ENCODE data around the gene HS1BP3. TPM values are rescaled to one million over a fixed set of nuclear protein-coding genes. Genes with fewer than 3 reads are reported as not detected.

Gene HS1BP3
- total and polyA plus RNA-seq, 2 donors (not counting 3 experiments of a cell fraction or from before 2014, with no cell fraction given) = 27.4 to 33.1 TPM

GRCh38 chr2:20648206-20648605 lies 2.7 kb downstream of the HS1BP3 start:
- Histone ChIP-seq H3K4me3 (replicated peaks in 1 of 3; ENCODE audit: insufficient read depth in 1 of 3, low read depth in 1 of 3, low read length in 3 of 3) (no peak overlapping the region), H4K20me1 (replicated peaks; ENCODE audit: control insufficient read depth, extremely low read depth, insufficient read depth, low read length) (no peaks in the 10 kb centered on the region), H3K27me3 (ENCODE audit: control insufficient read depth in 2 of 2, insufficient read depth in 2 of 2, low read length in 2 of 2) (no peaks in the 10 kb centered on the region), H3K27ac (ENCODE audit: insufficient read depth, low read depth, low read length) (no peak overlapping the region), H2AFZ (ENCODE audit: low read depth, low read length) (no peak overlapping the region), H3K36me3 (ENCODE audit: control insufficient read depth in 2 of 2, extremely low read depth in 1 of 2, insufficient read depth in 2 of 2, low read length in 2 of 2) (peaks cover 0 to 13% of the 10 kb centered on the region in 2 experiments), H3K79me2 (ENCODE audit: control insufficient read depth, insufficient read depth, low read length) (no peaks in the 10 kb centered on the region), H3K4me1 (ENCODE audit: control insufficient read depth, extremely low read depth, insufficient read depth, low read length) (peaks cover 10% of the 10 kb centered on the region), H3K9me3 (replicated peaks; ENCODE audit: control insufficient read depth, insufficient read depth, low read length) (no peaks in the 10 kb centered on the region), H3K4me2 (ENCODE audit: insufficient read depth, low read length) (no peak overlapping the region), H3K9ac (replicated peaks; ENCODE audit: extremely low read depth, insufficient read depth, low read length) (no peak overlapping the region), H3K9me1 (replicated peaks; ENCODE audit: control insufficient read depth, extremely low read depth, insufficient read depth, low read length) (no peaks in the 10 kb centered on the region)
- FAIRE-seq = no peak
- POLR2A ChIA-PET = interaction anchor here (0.6 to 1.3 kb wide), 2 partner anchors 201 to 1709 kb away, joined by 5 read pairs; partner anchors contain the start of gene RHOB
- dilution Hi-C loops (cut with MboI; ENCODE audit: extremely low pct_ligation_motif_present, low sequenced_read_pairs) (no loop called here), intact Hi-C loops (cut with micrococcal nuclease) (no loop called here)
- CTCF ChIA-PET = interaction anchor here (1.0 to 1.4 kb wide), 5 partner anchors 12 to 269 kb away, joined by 3 to 4 read pairs (median 3); no protein-coding TSS in a partner anchor
- DNase-seq (ENCODE audit: low read depth, low spot score) = no peak
- TF ChIP-seq MAX (IDR thresholded peaks at IDR 0.05; ENCODE audit: insufficient read depth, insufficient read length) = no peak
- TF ChIP-seq CTCF (IDR thresholded peaks at IDR 0.05; ENCODE audit: extremely low read depth in 1 of 2, insufficient read depth in 1 of 2, low read depth in 1 of 2, low read length in 2 of 2) = no peak
- no peak for TF ChIP-seq EZH2 (IDR thresholded peaks at IDR 0.05; ENCODE audit: borderline replicate concordance, low read depth, low read length, severe bottlenecking)
- no peak for TF ChIP-seq POLR2A (IDR thresholded peaks at IDR 0.05; ENCODE audit: low read depth, low read length)
- TF ChIP-seq JUN (IDR thresholded peaks at IDR 0.05; ENCODE audit: borderline replicate concordance, insufficient read depth, insufficient read length, low read depth) = no peak
- TF ChIP-seq GATA2 (IDR thresholded peaks at IDR 0.05; ENCODE audit: insufficient read depth, insufficient read length, low read depth, low read length) = no peak
- TF ChIP-seq POLR2AphosphoS5 (IDR thresholded peaks at IDR 0.05; ENCODE audit: insufficient read depth, low read depth, low read length) = no peak
- no peak for TF ChIP-seq FOS (IDR thresholded peaks at IDR 0.05; ENCODE audit: borderline replicate concordance, insufficient read depth, low read length)
- no peak for TF ChIP-seq MYC (IDR thresholded peaks at IDR 0.05; ENCODE audit: low read depth, low read length)
- BruUV-seq (replicated peaks) = no TSS peak
